GM13976 (cell line): ENCODE data around the gene ZDHHC14.

Source experiments
- DNase-seq: peaks from one replicate; pipeline ENCODE4 v3.0.0; 2012; ENCODE audit warnings: low spot score
- in situ Hi-C: fragments of 300-500 bp; cut with MboI; formaldehyde crosslinking; loops from one replicate; pipeline ENCODE4 v1.12.0; 2022; ENCODE audit warnings: low sequenced_read_pairs, mixed read lengths, inconsistent platforms; ENCODE audit not compliant: unreplicated experiment
- TF ChIP-seq, protein P1 (sequence below): IDR thresholded peaks from 2 replicates; pipeline ENCODE4 v1.5.1; 2012; ENCODE audit warnings: borderline replicate concordance, mild to moderate bottlenecking; ENCODE audit not compliant: insufficient read depth; ENCODE audit errors: extremely low read depth, missing control alignments, control extremely low read depth

The ZDHHC14 gene

DNA sequence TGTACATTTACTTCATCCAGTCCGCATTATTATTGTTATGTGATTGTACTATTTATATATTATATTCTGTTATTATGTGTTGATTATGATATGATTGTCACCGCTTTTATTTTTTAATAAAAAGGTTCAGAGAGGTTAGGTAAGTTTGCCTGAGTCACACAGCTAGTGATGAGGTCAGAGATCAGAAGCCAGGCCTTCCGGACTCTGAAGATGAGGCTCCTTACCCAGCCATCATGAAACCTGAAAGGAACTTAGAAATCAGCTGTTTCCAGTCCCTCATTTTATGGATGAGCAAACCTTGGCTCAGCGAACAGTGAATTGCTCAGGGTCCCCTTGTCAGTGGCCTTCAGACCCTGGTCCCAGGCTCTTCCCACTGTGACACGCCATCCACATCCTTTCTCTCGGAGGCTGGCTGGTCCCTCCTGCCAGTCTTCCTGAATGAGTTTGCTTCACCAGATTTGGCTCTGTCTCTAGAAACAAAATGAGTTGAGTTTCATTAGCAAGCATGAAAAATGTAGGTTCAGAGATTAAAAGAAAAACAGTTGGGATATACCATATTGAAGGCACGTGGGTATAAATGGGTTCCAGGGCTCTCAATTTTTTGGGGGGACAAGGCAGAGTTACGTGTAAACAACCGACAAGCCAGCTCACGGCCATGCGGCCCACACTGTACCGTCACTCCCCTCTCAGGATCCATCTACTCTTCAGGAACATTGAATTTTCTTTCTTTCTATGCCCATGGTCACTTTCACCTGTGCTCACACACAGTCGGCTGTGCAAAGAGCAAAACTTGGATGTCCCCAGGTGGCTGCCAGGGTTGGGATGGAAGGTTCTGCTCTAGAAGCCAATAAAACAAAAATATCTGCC is 132.9 kb downstream of the ZDHHC14 start:
- in situ Hi-C loops: no loop called here
- TF ChIP-seq, protein P1, sequence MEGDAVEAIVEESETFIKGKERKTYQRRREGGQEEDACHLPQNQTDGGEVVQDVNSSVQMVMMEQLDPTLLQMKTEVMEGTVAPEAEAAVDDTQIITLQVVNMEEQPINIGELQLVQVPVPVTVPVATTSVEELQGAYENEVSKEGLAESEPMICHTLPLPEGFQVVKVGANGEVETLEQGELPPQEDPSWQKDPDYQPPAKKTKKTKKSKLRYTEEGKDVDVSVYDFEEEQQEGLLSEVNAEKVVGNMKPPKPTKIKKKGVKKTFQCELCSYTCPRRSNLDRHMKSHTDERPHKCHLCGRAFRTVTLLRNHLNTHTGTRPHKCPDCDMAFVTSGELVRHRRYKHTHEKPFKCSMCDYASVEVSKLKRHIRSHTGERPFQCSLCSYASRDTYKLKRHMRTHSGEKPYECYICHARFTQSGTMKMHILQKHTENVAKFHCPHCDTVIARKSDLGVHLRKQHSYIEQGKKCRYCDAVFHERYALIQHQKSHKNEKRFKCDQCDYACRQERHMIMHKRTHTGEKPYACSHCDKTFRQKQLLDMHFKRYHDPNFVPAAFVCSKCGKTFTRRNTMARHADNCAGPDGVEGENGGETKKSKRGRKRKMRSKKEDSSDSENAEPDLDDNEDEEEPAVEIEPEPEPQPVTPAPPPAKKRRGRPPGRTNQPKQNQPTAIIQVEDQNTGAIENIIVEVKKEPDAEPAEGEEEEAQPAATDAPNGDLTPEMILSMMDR: no peak
- no peak for DNase-seq

DNA sequence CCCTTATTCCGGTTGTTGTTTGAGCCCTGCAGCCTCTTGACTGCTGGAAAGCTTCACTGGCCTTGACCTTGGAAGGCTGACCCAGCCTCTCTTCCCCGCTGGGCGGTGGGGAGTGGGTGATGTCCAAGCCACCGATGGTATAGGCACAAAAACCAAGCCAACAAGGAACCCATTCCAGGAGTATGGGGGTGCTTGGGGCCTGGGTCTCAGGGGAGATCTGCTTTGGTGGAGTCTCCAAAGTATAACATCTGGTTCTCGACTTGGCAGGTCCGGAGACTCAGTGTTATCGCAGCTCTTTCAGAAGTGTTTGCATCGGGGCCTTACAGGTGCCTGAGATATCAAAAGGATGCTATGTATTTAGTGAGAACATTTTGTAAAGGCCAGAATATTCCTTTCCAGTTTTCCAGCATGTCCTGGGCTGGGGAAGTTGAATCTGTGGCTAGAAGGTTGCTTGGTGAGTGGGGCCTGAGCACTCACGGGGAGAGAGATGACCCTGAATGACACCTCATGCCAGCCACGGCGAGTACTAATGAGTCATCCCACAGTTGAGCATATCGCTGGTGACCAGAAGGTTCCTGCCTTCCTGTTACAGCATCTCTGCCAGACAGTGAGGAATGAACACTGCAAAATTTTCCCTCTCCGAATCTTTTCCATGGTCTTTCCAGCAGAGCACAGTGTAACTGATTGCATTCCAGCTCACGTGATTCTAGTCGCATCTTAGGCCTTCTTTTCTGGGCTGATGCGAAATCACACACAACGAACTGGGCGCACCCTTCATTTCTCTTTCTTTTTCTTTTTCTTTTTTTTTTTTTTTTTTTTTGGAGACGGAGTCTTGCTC is 133.9 kb downstream of the ZDHHC14 start:
- in situ Hi-C loops: no loop called here
- DNase-seq: no peak
- TF ChIP-seq, protein P1: no peak

DNA sequence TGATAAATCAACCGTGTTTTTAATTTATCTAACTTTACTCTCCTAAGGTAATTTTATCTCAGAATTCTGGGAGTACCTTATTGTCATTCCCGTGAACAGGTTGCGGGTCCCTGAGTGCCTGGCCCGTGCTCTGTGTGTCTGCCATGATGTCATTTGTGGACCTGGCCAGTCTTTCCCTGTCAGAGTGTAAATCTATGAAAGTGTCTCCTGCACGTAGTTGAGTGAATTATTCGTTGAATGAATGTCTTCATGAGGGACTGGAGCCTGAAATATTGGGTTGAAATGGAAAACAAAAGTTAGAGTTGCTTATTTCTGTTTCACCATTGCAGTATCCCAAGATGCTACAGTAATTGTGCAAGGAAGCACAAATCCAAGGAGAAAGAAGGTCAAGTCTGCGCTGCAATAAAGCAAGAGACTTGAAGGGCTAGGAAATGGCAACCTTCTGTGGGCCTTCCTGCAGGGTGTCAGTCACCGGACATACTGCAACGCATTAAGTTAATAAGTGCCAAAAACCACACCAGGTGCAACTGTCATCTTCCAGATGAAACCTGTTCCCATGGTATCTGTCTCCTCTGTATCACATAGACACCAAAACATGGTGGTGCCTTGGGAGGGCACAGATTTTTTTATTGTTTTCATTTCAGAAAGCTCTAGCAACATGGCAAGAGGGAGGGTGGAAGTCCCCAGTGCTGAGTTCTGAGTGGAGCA is 135.5 kb downstream of the ZDHHC14 start:
- DNase-seq: no peak
- in situ Hi-C loops: no loop called here
- TF ChIP-seq, protein P1: no peak

DNA sequence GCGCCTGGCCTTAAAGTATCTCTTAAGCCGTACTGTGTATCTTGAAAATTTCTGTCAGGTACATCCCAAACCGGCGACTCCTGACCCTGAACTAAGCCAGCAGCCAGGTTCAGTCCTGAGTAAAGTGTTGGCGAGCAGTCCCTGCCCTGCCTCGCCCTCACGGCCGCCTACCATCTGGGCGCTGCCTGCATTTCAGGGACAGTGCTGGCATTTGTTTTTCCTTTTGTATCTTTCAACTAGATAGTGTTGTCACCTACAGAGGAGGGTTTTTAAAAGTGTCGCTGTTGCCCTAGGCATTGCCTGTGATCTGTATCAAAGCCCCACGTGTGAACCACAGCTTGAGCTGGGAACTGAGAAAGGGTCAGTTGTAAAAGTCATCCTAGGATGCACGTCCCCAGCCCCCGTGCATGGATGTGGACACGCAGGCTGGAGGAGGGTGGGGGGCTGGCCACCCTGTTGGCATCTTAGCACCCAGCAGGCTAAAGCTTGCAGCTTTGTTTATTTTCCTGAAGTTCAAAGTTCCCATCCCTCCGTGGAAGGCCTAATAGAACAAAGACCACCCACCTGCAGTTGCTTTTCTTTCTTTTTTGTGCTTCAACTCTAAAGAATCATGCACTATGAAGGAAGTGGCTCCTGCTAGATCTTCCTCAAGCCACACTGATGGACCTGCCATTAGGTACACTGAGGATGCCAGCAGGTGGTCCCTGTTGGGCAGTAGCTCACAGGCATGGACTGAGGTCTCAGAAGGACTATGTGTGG is 136.8 kb downstream of the ZDHHC14 start:
- TF ChIP-seq, protein P1: no peak
- DNase-seq: no peak
- in situ Hi-C loops: no loop called here

DNA sequence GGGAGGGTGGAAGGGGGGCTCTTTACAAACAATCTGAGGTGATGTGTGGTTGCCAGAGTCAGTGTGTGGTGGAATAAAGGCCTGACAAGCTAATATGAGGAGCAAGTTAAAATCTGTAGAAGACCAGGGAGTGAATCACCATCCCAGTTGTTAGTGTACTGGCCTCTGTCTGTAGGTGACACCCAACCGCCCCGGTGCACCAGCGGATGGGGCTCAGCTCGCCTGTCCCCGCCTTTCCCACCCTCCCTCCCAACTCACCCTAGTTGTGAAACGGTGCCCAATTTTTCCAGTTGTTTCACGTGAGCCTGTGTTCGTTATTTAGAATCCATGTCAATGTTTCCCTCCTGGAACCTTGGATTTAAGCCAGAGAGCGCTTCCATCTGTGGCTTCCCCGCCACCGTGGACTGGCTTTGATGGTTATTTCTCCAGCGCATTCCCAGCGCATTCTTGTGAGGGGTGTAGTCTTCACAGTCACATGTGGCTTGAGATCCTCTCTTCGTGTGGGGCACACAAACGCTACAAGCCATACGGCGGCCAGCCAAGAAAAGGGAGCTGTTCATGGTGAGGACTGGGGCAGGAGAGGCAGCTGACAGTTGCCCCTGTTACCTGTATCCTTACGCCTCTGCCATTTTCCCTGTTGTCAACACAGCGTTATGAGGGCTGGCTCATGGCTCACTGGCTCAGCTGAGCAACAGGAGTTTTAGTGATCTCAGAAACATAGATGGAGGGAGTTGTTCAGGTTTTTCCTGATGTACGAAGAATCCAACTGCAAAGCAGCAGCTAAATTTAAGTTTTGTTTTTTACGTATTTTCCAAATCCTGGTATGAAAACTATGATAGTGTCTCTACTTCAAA is 137.6 kb downstream of the ZDHHC14 start:
- TF ChIP-seq, protein P1: no peak
- no peak for DNase-seq
- in situ Hi-C loops: no loop called here
